IMR-90 (cell line): Measurements from ENCODE around the gene RAP1GAP2. TPM values are rescaled to one million over a fixed set of nuclear protein-coding genes. Genes with fewer than 3 reads are reported as not detected.

Source experiments
- ATAC-seq: fragments of 200-7000 bp; cut with Tn5 transposase; 2 replicates; pipeline ENCODE4 v1.9.1; 2020; ENCODE audit warnings: low read depth, mild to moderate bottlenecking, moderate library complexity
- BruUV-seq: library from RNA; stranded (reverse); fragments of 400-500 nt; replicated peaks from 2 replicates; lab custom pipeline; 2021; lab: Mats Ljungman, UMichigan
- CTCF ChIA-PET: fragments of 300-600 bp; formaldehyde crosslinking; extraction: SDS; loops from one replicate; lab custom pipeline; 2021; ENCODE audit warnings: antibody characterized with exemption; lab: Yijun Ruan, JAX
- POLR2A ChIA-PET: fragments of 300-600 bp; sonication (Branson Sonifier 250); formaldehyde crosslinking; loops from one replicate; lab custom pipeline; 2022; ENCODE audit warnings: antibody characterized with exemption; ENCODE audit not compliant: unreplicated experiment; lab: Charles Lee
- DNase-seq: peaks from one replicate; pipeline ENCODE4 v3.0.0; 2013
- H2AFZ ChIP-seq: replicated peaks from 2 replicates; pipeline ENCODE3; 2013; ENCODE audit warnings: low read length, mild to moderate bottlenecking; ENCODE audit not compliant: poor library complexity
- H2AK5ac ChIP-seq: 2 replicates; pipeline ENCODE4 v1.6.1; 2013; ENCODE audit warnings: low read depth, low read length, inconsistent platforms
- H2AK9ac ChIP-seq: replicated peaks from 2 replicates; pipeline ENCODE3; 2013; ENCODE audit warnings: mild to moderate bottlenecking, low read depth, low read length, moderate library complexity; ENCODE audit not compliant: poor library complexity
- H2BK120ac ChIP-seq: 2 replicates; pipeline ENCODE4 v1.6.1; 2013; ENCODE audit warnings: low read depth, low read length, inconsistent platforms
- H2BK15ac ChIP-seq: 3 replicates; pipeline ENCODE4 v1.6.1; 2013; ENCODE audit warnings: low read depth, low read length, inconsistent platforms
- H2BK20ac ChIP-seq: 2 replicates; pipeline ENCODE4 v1.6.1; 2013; ENCODE audit warnings: low read depth, mild to moderate bottlenecking, inconsistent platforms, low read length, moderate library complexity
- H2BK5ac ChIP-seq: 2 replicates; pipeline ENCODE4 v1.6.1; 2013; ENCODE audit warnings: mild to moderate bottlenecking, low read depth, low read length, inconsistent platforms; ENCODE audit not compliant: poor library complexity, severe bottlenecking
- H3K14ac ChIP-seq: replicated peaks from 2 replicates; pipeline ENCODE4 v1.6.1; 2013; ENCODE audit warnings: low read depth, low read length, inconsistent platforms
- H3K18ac ChIP-seq: 2 replicates; pipeline ENCODE4 v1.6.1; 2013; ENCODE audit warnings: low read depth, low read length, control low read depth
- H3K23ac ChIP-seq: 2 replicates; pipeline ENCODE4 v1.6.1; 2013; ENCODE audit warnings: low read depth, low read length, inconsistent platforms
- H3K27ac ChIP-seq: 2 replicates; pipeline ENCODE4 v1.5.1; 2013; ENCODE audit warnings: mild to moderate bottlenecking, control low read depth, low read length; ENCODE audit not compliant: insufficient read depth
- H3K27me3 ChIP-seq: 2 replicates; pipeline ENCODE4 v1.6.1; 2013; ENCODE audit warnings: low read length; ENCODE audit not compliant: control insufficient read depth, insufficient read depth
- H3K36me3 ChIP-seq: 2 replicates; pipeline ENCODE4 v1.6.1; 2013; ENCODE audit warnings: low read length, mixed read lengths; ENCODE audit not compliant: control insufficient read depth, insufficient read depth
- H3K4ac ChIP-seq: 2 replicates; pipeline ENCODE4 v1.6.1; 2013; ENCODE audit warnings: low read depth, low read length, inconsistent platforms
- H3K4me1 ChIP-seq: 2 replicates; pipeline ENCODE4 v1.6.1; 2013; ENCODE audit warnings: low read length, mixed read lengths; ENCODE audit not compliant: control insufficient read depth, insufficient read depth
- H3K4me2 ChIP-seq: 2 replicates; pipeline ENCODE4 v1.6.1; 2013; ENCODE audit warnings: low read depth, mild to moderate bottlenecking, control low read depth, low read length, moderate library complexity
- H3K4me3 ChIP-seq: 2 replicates; pipeline ENCODE4 v1.5.1; 2013; ENCODE audit warnings: low read depth, mild to moderate bottlenecking, control low read depth, low read length, moderate library complexity; ENCODE audit not compliant: insufficient read depth
- H3K56ac ChIP-seq: 2 replicates; pipeline ENCODE4 v1.6.1; 2013; ENCODE audit warnings: low read length, inconsistent platforms; ENCODE audit not compliant: insufficient read depth; ENCODE audit errors: extremely low read depth
- H3K79me1 ChIP-seq, 2 experiments: 2 replicates each; pipeline ENCODE4 v1.6.1; 2013; ENCODE audit warnings: low read length in 2 of 2, inconsistent platforms in 1 of 2, low read depth in 1 of 2
- H3K9ac ChIP-seq: 2 replicates; pipeline ENCODE4 v1.6.1; 2013; ENCODE audit warnings: low read depth, low read length, control low read depth
- H3K9me1 ChIP-seq: 2 replicates; pipeline ENCODE4 v1.6.1; 2013; ENCODE audit warnings: low read length, inconsistent platforms; ENCODE audit not compliant: insufficient read depth
- H3K9me3 ChIP-seq: 2 replicates; pipeline ENCODE4 v1.6.1; 2013; ENCODE audit warnings: low read length; ENCODE audit not compliant: control insufficient read depth, insufficient read depth
- H4K20me1 ChIP-seq: 2 replicates; pipeline ENCODE4 v1.6.1; 2013; ENCODE audit warnings: low read length, inconsistent platforms; ENCODE audit not compliant: insufficient read depth
- H4K5ac ChIP-seq: 2 replicates; pipeline ENCODE4 v1.6.1; 2013; ENCODE audit warnings: mild to moderate bottlenecking, low read depth, low read length, control low read depth
- H4K8ac ChIP-seq, 2 experiments: 2 replicates each; pipeline ENCODE4 v1.6.1; 2013; ENCODE audit warnings: low read depth in 2 of 2, low read length in 2 of 2, control low read depth in 1 of 2, inconsistent platforms in 1 of 2
- H4K91ac ChIP-seq: 2 replicates; pipeline ENCODE4 v1.6.1; 2013; ENCODE audit warnings: low read depth, low read length, inconsistent platforms; ENCODE audit not compliant: insufficient read depth
- BHLHE40 ChIP-seq: fragments of 150-350 bp; IDR thresholded peaks from 2 replicates; pipeline ENCODE4 v1.6.1; 2016; ENCODE audit warnings: mild to moderate bottlenecking, low read depth, low read length
- CEBPB ChIP-seq: IDR thresholded peaks from 2 replicates; pipeline ENCODE4 v1.6.1; 2012; ENCODE audit warnings: low read depth, low read length, improper control_type of control experiment
- CHD1 ChIP-seq: IDR thresholded peaks from 2 replicates; pipeline ENCODE4 v1.6.1; 2012; ENCODE audit warnings: low read depth, low read length, improper control_type of control experiment
- FOS ChIP-seq: fragments of 150-350 bp; IDR thresholded peaks from 2 replicates; pipeline ENCODE4 v1.6.1; 2016; ENCODE audit warnings: low read depth, low read length
- MAFK ChIP-seq: IDR thresholded peaks from 2 replicates; pipeline ENCODE4 v1.6.1; 2012; ENCODE audit warnings: low read depth, low read length, improper control_type of control experiment
- MAZ ChIP-seq: IDR thresholded peaks from 2 replicates; pipeline ENCODE4 v1.6.1; 2012; ENCODE audit warnings: low read depth, mild to moderate bottlenecking, low read length, improper control_type of control experiment, moderate library complexity, borderline replicate concordance
- MXI1 ChIP-seq: IDR thresholded peaks from 2 replicates; pipeline ENCODE4 v1.6.1; 2012; ENCODE audit warnings: low read depth, mild to moderate bottlenecking, low read length, moderate library complexity, borderline replicate concordance
- NFE2L2 ChIP-seq: fragments of 150-350 bp; IDR thresholded peaks from 2 replicates; pipeline ENCODE4 v1.6.1; 2016; ENCODE audit warnings: low read depth, mild to moderate bottlenecking, low read length
- POLR2A ChIP-seq: IDR thresholded peaks from 2 replicates; pipeline ENCODE4 v1.6.1; 2012; ENCODE audit warnings: mild to moderate bottlenecking, low read depth, low read length
- RAD21 ChIP-seq: IDR thresholded peaks from 2 replicates; pipeline ENCODE4 v1.6.1; 2012; ENCODE audit warnings: low read length, improper control_type of control experiment
- RCOR1 ChIP-seq: IDR thresholded peaks from 2 replicates; pipeline ENCODE4 v1.6.1; 2012; ENCODE audit warnings: mild to moderate bottlenecking, low read length, improper control_type of control experiment; ENCODE audit not compliant: insufficient replicate concordance
- RFX5 ChIP-seq: IDR thresholded peaks from 2 replicates; pipeline ENCODE4 v1.8.0; 2012; ENCODE audit warnings: low read depth, mild to moderate bottlenecking, low read length, moderate library complexity
- SMC3 ChIP-seq: fragments of 150-350 bp; IDR thresholded peaks from 2 replicates; pipeline ENCODE4 v1.6.1; 2016; ENCODE audit warnings: low read depth, mild to moderate bottlenecking, antibody characterized with exemption, low read length, moderate library complexity
- WGBS, 2 experiments: methylation state at CpG; one replicate each; pipeline versions ENCODE4 v1.1.5 to v1.1.7; 2013; ENCODE audit warnings: missing lambda C conversion rate in 2 of 2; ENCODE audit not compliant: insufficient read length in 1 of 2; ENCODE audit errors: extremely low coverage in 2 of 2; 5-methylcytosine and 5-hydroxymethylcytosine counted together
- dilution Hi-C: fragments of 300-500 bp; cut with HindIII; formaldehyde crosslinking; loops from one replicate; pipeline ENCODE4 v1.14.3; 2018; ENCODE audit warnings: low sequenced_read_pairs; ENCODE audit not compliant: unreplicated experiment
- in situ Hi-C: fragments of 300-500 bp; cut with MboI; formaldehyde crosslinking; loops from 3 replicates; pipeline ENCODE4 v1.14.3; 2019; ENCODE audit warnings: low sequenced_read_pairs, inconsistent platforms, mixed read lengths
- intact Hi-C: fragments of 100-400 bp; cut with micrococcal nuclease; formaldehyde crosslinking; loops from 2 replicates; pipeline ENCODE4 v1.10.0; 2022
- polyA plus RNA-seq, 3 experiments: library from polyadenylated mRNA; depleted of rRNA; stranded (reverse); fragments of >200 nt; gene quantifications; 2 replicates each; pipeline ENCODE4 v1.2.3, GENCODE V29; 2012; ENCODE audit warnings: low replicate concordance in 1 of 3
- total RNA-seq: library from RNA; depleted of rRNA; stranded (reverse); fragments of >200 nt; gene quantifications from 2 replicates; pipeline ENCODE4 v1.2.3, GENCODE V29; 2012
- TF ChIP-seq, protein P1 (sequence below): conservative IDR thresholded peaks from 2 replicates; pipeline ENCODE4 v1.5.1; 2012; ENCODE audit warnings: mild to moderate bottlenecking, low read depth, low read length, improper control_type of control experiment
- TF ChIP-seq, protein P2 (sequence below): fragments of 150-350 bp; IDR thresholded peaks from 2 replicates; pipeline ENCODE4 v1.6.1; 2017; ENCODE audit warnings: mild to moderate bottlenecking, antibody characterized with exemption, low read length, low read depth

Gene RAP1GAP2
- total and polyA plus RNA-seq, 2 of the 4 experiments (the other 2 are of a cell fraction): 5.7 to 7.5 TPM

DNA sequence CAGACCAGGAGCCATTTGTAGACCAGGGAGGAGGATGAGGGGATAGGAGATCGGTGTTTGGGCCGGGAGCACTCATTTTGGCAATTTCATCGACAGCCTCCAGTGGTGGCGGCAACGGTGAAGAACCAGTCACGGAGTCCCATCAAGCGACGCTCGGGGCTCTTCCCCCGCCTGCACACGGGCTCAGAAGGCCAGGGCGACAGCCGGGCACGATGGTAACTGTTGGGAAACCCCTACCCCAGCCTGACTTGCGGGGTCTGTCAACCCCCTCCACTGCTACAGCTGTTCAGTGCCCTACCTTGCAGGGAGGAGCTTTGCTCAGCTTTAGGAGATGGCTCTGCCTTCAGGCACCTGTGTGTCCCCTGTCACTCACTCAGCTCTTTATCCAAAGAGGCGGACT is 224.1 kb downstream of the RAP1GAP2 start:
- H2BK15ac ChIP-seq: no peak overlapping the region
- H4K5ac ChIP-seq: no peak overlapping the region
- ChIA-PET CTCF (no interaction called here), POLR2A (no interaction called here)
- H4K8ac ChIP-seq: no peak overlapping the region
- no peak overlapping the region for H3K4me2 ChIP-seq
- no peaks in the 10 kb centered on the region for H3K9me1 ChIP-seq
- H2BK5ac ChIP-seq: no peak overlapping the region
- H3K18ac ChIP-seq: no peak overlapping the region
- no peak overlapping the region for H3K4ac ChIP-seq
- no peak overlapping the region for H3K56ac ChIP-seq
- 60% methylated on average over 1 of the region's 16 CpGs; no CpG with 5 or more reads in 1 of the 2 experiments for WGBS, 2 experiments
- in situ Hi-C loops (no loop called here), dilution Hi-C loops (no loop called here), intact Hi-C loops (no loop called here)
- no peaks in the 10 kb centered on the region for H3K79me1 ChIP-seq
- peaks cover 4% of the 10 kb centered on the region for H3K9me3 ChIP-seq
- ATAC-seq (no peak), DNase-seq (no peak)
- H4K20me1 ChIP-seq: no peaks in the 10 kb centered on the region
- H3K4me1 ChIP-seq: 0 out of 2 replicates have a peak, but pooled peaks cover 2% of the 10 kb centered on the region
- H3K27me3 ChIP-seq: no peaks in the 10 kb centered on the region
- H2AFZ ChIP-seq: no peak overlapping the region
- H2BK120ac ChIP-seq: no peak overlapping the region
- no peak overlapping the region for H3K23ac ChIP-seq
- H2AK5ac ChIP-seq: no peak overlapping the region
- H2BK20ac ChIP-seq: no peak overlapping the region
- no peak overlapping the region for H2AK9ac ChIP-seq
- peaks cover 4% of the 10 kb centered on the region for H3K36me3 ChIP-seq
- no peak overlapping the region for H3K14ac ChIP-seq
- BruUV-seq: no TSS peak
- H4K91ac ChIP-seq: no peak overlapping the region
- no peak overlapping the region for H3K9ac ChIP-seq
- no peak for TF ChIP-seq MAFK
- no peak for TF ChIP-seq BHLHE40
- no peak for TF ChIP-seq CEBPB
- TF ChIP-seq POLR2A: no peak
- TF ChIP-seq, protein P1, sequence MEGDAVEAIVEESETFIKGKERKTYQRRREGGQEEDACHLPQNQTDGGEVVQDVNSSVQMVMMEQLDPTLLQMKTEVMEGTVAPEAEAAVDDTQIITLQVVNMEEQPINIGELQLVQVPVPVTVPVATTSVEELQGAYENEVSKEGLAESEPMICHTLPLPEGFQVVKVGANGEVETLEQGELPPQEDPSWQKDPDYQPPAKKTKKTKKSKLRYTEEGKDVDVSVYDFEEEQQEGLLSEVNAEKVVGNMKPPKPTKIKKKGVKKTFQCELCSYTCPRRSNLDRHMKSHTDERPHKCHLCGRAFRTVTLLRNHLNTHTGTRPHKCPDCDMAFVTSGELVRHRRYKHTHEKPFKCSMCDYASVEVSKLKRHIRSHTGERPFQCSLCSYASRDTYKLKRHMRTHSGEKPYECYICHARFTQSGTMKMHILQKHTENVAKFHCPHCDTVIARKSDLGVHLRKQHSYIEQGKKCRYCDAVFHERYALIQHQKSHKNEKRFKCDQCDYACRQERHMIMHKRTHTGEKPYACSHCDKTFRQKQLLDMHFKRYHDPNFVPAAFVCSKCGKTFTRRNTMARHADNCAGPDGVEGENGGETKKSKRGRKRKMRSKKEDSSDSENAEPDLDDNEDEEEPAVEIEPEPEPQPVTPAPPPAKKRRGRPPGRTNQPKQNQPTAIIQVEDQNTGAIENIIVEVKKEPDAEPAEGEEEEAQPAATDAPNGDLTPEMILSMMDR: no peak
- TF ChIP-seq RAD21: no peak
- no peak for TF ChIP-seq MAZ
- TF ChIP-seq MXI1: no peak
- TF ChIP-seq, protein P2, sequence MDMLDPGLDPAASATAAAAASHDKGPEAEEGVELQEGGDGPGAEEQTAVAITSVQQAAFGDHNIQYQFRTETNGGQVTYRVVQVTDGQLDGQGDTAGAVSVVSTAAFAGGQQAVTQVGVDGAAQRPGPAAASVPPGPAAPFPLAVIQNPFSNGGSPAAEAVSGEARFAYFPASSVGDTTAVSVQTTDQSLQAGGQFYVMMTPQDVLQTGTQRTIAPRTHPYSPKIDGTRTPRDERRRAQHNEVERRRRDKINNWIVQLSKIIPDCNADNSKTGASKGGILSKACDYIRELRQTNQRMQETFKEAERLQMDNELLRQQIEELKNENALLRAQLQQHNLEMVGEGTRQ: no peak
- TF ChIP-seq RFX5: no peak
- TF ChIP-seq SMC3: no peak
- TF ChIP-seq NFE2L2: no peak
- no peak for TF ChIP-seq RCOR1
- TF ChIP-seq CHD1: no peak
- TF ChIP-seq FOS: no peak
- no peak overlapping the region for H3K4me3 ChIP-seq
- H3K27ac ChIP-seq: no peak overlapping the region
